ENCODE data around the gene PPIL3.
A peak's percentile ranks its signal among the peaks of the same experiment; 100 is the strongest.
"Not testable (repeated sequence)": the region's sequence is repeated elsewhere in the genome, so short reads cannot be mapped to it uniquely, and the experiment has no call there.

The PPIL3 gene

GRCh38 chr2:200888704-200889625 is at the start of gene PPIL3, which contains the start of gene NIF3L1:
PPIL3 (minus strand) TSS chr2:200889077; CDS start chr2:200887615, 1,462 bp downstream.
NIF3L1 (plus strand) TSS chr2:200889371; CDS start chr2:200891944, 2,573 bp downstream.
- DNase-seq, result peak; percentile 86

GRCh38 chr2:200930947-200931626 is 42.2 kb upstream of the PPIL3 start:
- DNase-seq, result no peak

GRCh38 chr2:200929334-200930249 is 40.7 kb upstream of the PPIL3 start:
- DNase-seq, result peak; percentile 3

- DNase-seq, result no peak
Measured at GRCh38 chr2:200922439-200922838, 33.6 kb upstream of the PPIL3 start.

GRCh38 chr2:200913654-200914053 is 24.8 kb upstream of the PPIL3 start:
- peak; percentile 37 for DNase-seq

- no peak for DNase-seq
Measured at GRCh38 chr2:200909958-200910357, 21.1 kb upstream of the PPIL3 start.

GRCh38 chr2:200905618-200906296 is 16.9 kb upstream of the PPIL3 start:
- DNase-seq, result peak; percentile 43

GRCh38 chr2:200901459-200902072 is 12.7 kb upstream of the PPIL3 start:
- peak; percentile 87 for DNase-seq

- DNase-seq, result no peak
Measured at GRCh38 chr2:200899482-200899881, 10.6 kb upstream of the PPIL3 start.

GRCh38 chr2:200881715-200882249 is 7.1 kb downstream of the PPIL3 start:
- not testable (repeated sequence) for DNase-seq

- DNase-seq, result no peak
Measured at GRCh38 chr2:200878289-200878880, 10.5 kb downstream of the PPIL3 start.

- no peak for DNase-seq
Measured at GRCh38 chr2:200877443-200877842, 11.4 kb downstream of the PPIL3 start.

- DNase-seq, result no peak
Measured at GRCh38 chr2:200873560-200873959, 15.3 kb downstream of the PPIL3 start.

GRCh38 chr2:200871151-200871550 is 17.7 kb downstream of the PPIL3 start:
- DNase-seq, result no peak

- no peak for DNase-seq
Measured at GRCh38 chr2:200869014-200869413, 19.9 kb downstream of the PPIL3 start.

GRCh38 chr2:200864176-200865034 is 24.5 kb downstream of the PPIL3 start, which contains the start of gene CLK1:
CLK1 (minus strand) TSS chr2:200864658; CDS start chr2:200861862, 2,796 bp downstream.
- peak; percentile 62 for DNase-seq

GRCh38 chr2:200863782-200864175 is 25.1 kb downstream of the PPIL3 start:
- DNase-seq, result peak; percentile 48

- peak; percentile 49 for DNase-seq
Measured at GRCh38 chr2:200862532-200863000, 26.3 kb downstream of the PPIL3 start.

- DNase-seq, result no peak
Measured at GRCh38 chr2:200861617-200862155, 27.2 kb downstream of the PPIL3 start.

Data from kidney glomerular epithelial cell (primary cell).